OCI-LY1 (cell line): Measurements from ENCODE around the gene NLRC3.

ENCODE experiments used
- H2AFZ ChIP-seq: fragments of 200-600 bp; sonication (generic), shearing (Covaris generic); 2 replicates; pipeline ENCODE4 v1.6.0; 2014; ENCODE audit warnings: antibody characterized with exemption, mild to moderate bottlenecking, low read length
- H3F3A ChIP-seq: fragments of 200-600 bp; sonication (generic), shearing (Covaris generic); 2 replicates; pipeline ENCODE4 v1.6.0; 2014; ENCODE audit warnings: mild to moderate bottlenecking, antibody characterized with exemption, low read length, moderate library complexity; ENCODE audit not compliant: insufficient read depth
- H3K27ac ChIP-seq: fragments of 200-600 bp; sonication (generic); 2 replicates; pipeline ENCODE4 v1.5.1; 2014; ENCODE audit warnings: low read length, mixed run types, mild to moderate bottlenecking, low read depth; ENCODE audit not compliant: poor library complexity, severe bottlenecking
- H3K27me3 ChIP-seq: fragments of 200-600 bp; sonication (generic); 2 replicates; pipeline ENCODE4 v1.6.0; 2014; ENCODE audit warnings: antibody characterized with exemption, mild to moderate bottlenecking, low read length, moderate library complexity; ENCODE audit not compliant: insufficient read depth
- H3K36me3 ChIP-seq: fragments of 200-600 bp; sonication (generic); 2 replicates; pipeline ENCODE4 v1.6.1; 2014; ENCODE audit warnings: mild to moderate bottlenecking, antibody characterized with exemption, low read length, moderate library complexity, mixed read lengths; ENCODE audit not compliant: insufficient read depth
- H3K4me1 ChIP-seq: fragments of 200-600 bp; sonication (generic); 2 replicates; pipeline ENCODE4 v1.5.1; 2014; ENCODE audit warnings: mild to moderate bottlenecking, low read length, moderate library complexity; ENCODE audit not compliant: insufficient read depth, severe bottlenecking
- H3K4me2 ChIP-seq: fragments of 200-600 bp; sonication (generic), shearing (Covaris generic); 2 replicates; pipeline ENCODE4 v1.6.1; 2014; ENCODE audit warnings: low read length
- H3K4me3 ChIP-seq: fragments of 200-600 bp; sonication (generic); 2 replicates; pipeline ENCODE4 v1.5.1; 2014; ENCODE audit warnings: low read length, low read depth, mild to moderate bottlenecking, mixed read lengths; ENCODE audit not compliant: poor library complexity, severe bottlenecking
- H3K79me2 ChIP-seq: fragments of 200-600 bp; shearing (Covaris generic); 2 replicates; pipeline ENCODE4 v1.6.1; 2016; ENCODE audit warnings: mixed run types, low read length, mixed read lengths; ENCODE audit not compliant: insufficient read depth
- H3K9ac ChIP-seq: fragments of 200-600 bp; sonication (generic), shearing (Covaris generic); 2 replicates; pipeline ENCODE4 v1.6.1; 2014; ENCODE audit warnings: mild to moderate bottlenecking, low read length, mixed read lengths
- H3K9me2 ChIP-seq: fragments of 200-600 bp; sonication (generic), shearing (Covaris generic); 2 replicates; pipeline ENCODE4 v1.6.1; 2014; ENCODE audit warnings: low read depth, mild to moderate bottlenecking, low read length, mixed read lengths
- H3K9me3 ChIP-seq: fragments of 200-600 bp; shearing (Covaris generic); 2 replicates; pipeline ENCODE4 v1.6.1; 2014; ENCODE audit warnings: low read length, mixed read lengths
- H4K20me1 ChIP-seq: fragments of 200-600 bp; sonication (generic), shearing (Covaris generic); 2 replicates; pipeline ENCODE4 v1.6.0; 2016; ENCODE audit warnings: mild to moderate bottlenecking, low read length; ENCODE audit not compliant: insufficient read depth
- EZH2 ChIP-seq: fragments of 200-600 bp; sonication (generic), shearing (Covaris generic); IDR thresholded peaks from 2 replicates; pipeline ENCODE4 v1.8.0; 2017; ENCODE audit warnings: borderline replicate concordance, mixed run types, mild to moderate bottlenecking, antibody characterized with exemption, low read length, moderate library complexity, mixed read lengths
- TF ChIP-seq, protein P1 (sequence below): fragments of 200-600 bp; sonication (generic), shearing (Covaris generic); IDR thresholded peaks from 2 replicates; pipeline ENCODE4 v1.5.1; 2017; ENCODE audit warnings: mild to moderate bottlenecking, antibody characterized with exemption, low read length, moderate library complexity, mixed read lengths

NLRC3 gene

DNA sequence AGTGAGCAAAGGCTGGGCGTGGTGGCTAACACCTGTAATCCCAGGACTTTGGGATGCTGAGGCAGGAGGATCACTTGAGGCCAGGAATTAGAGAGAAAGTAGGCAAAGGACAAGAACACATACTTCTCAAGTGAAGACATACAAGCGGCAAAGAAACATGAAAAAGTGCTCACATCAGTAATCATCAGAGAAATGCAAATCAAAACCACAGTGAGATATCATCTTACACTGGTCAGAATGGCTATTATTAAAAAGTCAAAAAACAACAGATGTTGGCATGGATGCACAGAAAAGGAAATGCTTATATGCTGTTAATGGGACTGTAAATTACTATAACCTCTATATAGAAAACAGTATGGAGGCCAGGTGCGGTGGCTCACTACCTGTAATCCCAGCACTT is 46.4 kb upstream of the NLRC3 start:
- peaks cover 15% of the 10 kb centered on the region; the same call in 1 of the 2 replicates for H3F3A ChIP-seq
- H3K4me1 ChIP-seq, result peaks cover 98% of the 10 kb centered on the region
- H3K27ac ChIP-seq, result peak overlapping the region; percentile 96
- peaks cover 20% of the 10 kb centered on the region for H3K79me2 ChIP-seq
- no peaks in the 10 kb centered on the region for H3K9me2 ChIP-seq
- no peaks in the 10 kb centered on the region for H4K20me1 ChIP-seq
- no peaks in the 10 kb centered on the region for H3K27me3 ChIP-seq
- H3K36me3 ChIP-seq, result no peaks in the 10 kb centered on the region
- TF ChIP-seq, protein P1, sequence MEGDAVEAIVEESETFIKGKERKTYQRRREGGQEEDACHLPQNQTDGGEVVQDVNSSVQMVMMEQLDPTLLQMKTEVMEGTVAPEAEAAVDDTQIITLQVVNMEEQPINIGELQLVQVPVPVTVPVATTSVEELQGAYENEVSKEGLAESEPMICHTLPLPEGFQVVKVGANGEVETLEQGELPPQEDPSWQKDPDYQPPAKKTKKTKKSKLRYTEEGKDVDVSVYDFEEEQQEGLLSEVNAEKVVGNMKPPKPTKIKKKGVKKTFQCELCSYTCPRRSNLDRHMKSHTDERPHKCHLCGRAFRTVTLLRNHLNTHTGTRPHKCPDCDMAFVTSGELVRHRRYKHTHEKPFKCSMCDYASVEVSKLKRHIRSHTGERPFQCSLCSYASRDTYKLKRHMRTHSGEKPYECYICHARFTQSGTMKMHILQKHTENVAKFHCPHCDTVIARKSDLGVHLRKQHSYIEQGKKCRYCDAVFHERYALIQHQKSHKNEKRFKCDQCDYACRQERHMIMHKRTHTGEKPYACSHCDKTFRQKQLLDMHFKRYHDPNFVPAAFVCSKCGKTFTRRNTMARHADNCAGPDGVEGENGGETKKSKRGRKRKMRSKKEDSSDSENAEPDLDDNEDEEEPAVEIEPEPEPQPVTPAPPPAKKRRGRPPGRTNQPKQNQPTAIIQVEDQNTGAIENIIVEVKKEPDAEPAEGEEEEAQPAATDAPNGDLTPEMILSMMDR, result no peak
- no peak for TF ChIP-seq EZH2
- no peak overlapping the region for H2AFZ ChIP-seq
- peak overlapping the region; percentile 31 for H3K4me3 ChIP-seq
- peak overlapping the region; percentile 37 for H3K9ac ChIP-seq
- peak overlapping the region; percentile 64 for H3K4me2 ChIP-seq
- no peaks in the 10 kb centered on the region for H3K9me3 ChIP-seq

DNA sequence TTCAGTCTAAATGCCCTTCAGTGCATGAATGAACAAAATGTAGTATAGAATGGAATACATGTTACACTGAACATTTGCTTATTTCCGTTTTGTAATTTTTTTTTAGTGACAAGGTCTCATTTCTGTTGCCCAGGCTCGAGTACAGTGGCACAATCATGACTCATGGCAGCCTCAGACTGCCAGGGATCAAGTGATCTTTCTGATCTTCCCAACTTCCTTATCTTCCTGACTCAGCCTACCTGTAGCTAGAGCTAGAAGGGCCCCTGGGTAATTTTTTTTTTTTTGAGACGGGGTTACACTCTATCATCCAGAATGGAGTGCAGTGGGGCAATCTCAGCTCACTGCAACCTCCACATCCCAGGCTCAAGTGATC is 41.6 kb upstream of the NLRC3 start:
- Histone ChIP-seq H3F3A (peaks cover 11% of the 10 kb centered on the region; the same call in 1 of the 2 replicates), H3K9ac (no peak overlapping the region), H3K4me2 (peak overlapping the region; percentile 26; the same call in 1 of the 2 replicates), H3K4me3 (no peak overlapping the region), H3K9me2 (no peaks in the 10 kb centered on the region), H2AFZ (no peak overlapping the region), H3K4me1 (peaks cover 81% of the 10 kb centered on the region), H3K9me3 (no peaks in the 10 kb centered on the region), H4K20me1 (no peaks in the 10 kb centered on the region), H3K27ac (peak overlapping the region; percentile 96), H3K79me2 (peaks cover 55% of the 10 kb centered on the region), H3K27me3 (no peaks in the 10 kb centered on the region), H3K36me3 (peaks cover 30% of the 10 kb centered on the region)
- TF ChIP-seq, protein P1, result no peak
- TF ChIP-seq EZH2, result no peak

DNA sequence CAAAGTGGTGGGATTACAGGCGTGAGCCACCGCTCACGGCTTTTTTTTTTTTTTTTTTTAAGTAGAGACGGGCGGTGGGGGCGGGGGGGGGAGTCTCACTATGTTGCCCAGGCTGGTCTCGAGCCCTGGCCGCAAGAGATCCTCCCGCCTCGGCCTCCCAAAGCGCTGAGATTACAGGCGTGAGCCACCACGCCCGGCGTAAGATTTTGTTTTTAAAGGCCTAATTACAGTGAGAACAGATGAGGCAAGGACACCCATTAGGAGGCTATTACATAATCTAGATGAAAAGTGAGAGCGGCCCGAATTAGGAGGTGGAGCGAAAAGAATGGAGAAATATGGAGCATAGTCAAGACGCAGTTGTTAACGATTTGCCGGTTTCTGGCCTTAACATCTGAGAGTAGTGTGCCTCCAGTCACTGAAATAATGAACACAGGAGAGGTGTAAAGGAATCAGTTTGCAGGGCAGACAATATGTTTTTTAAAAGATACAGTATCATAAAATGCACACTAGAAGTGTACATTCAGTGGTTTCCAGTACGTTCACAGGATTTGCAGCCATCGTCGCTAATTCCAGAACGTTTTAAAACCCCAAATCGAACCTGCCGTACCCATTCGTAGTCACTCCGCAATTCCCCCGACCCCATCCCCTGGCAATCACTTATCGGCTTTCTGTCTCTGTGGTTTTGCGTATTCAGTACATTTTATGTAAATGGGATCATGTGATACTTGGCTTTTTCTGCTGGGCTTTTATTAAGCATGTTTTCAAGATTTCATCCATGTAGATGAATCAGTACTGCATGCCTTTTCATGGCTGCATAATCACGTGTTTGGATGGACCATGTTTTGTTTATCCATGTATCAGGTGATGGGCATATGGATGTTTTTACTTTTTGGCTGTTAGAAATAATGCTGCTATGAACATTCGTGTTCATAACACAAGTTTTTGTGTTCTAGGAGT is 35.6 kb upstream of the NLRC3 start:
- Histone ChIP-seq H3K4me3 (peak overlapping the region; percentile 94), H4K20me1 (no peaks in the 10 kb centered on the region), H3K4me2 (peak overlapping the region; percentile 78), H3K27ac (peak overlapping the region; percentile 85), H3K9me3 (no peaks in the 10 kb centered on the region), H3K9me2 (no peaks in the 10 kb centered on the region), H2AFZ (no peak overlapping the region), H3K9ac (peak overlapping the region; percentile 92), H3K36me3 (peaks cover 41% of the 10 kb centered on the region), H3K4me1 (peaks cover 56% of the 10 kb centered on the region), H3K79me2 (peaks cover 53% of the 10 kb centered on the region), H3K27me3 (no peaks in the 10 kb centered on the region), H3F3A (no peaks in the 10 kb centered on the region)
- TF ChIP-seq, protein P1, result no peak
- no peak for TF ChIP-seq EZH2
